NCI-H748 treated with DMSO at 0.1 percent for 48 hours (cell line): Measurements from ENCODE around the gene PALLD.
A peak's percentile ranks its signal among the peaks of the same experiment; 100 is the strongest.
"Not testable (repeated sequence)": the region's sequence is repeated elsewhere in the genome, so short reads cannot be mapped to it uniquely, and the experiment has no call there.

Experiments
- DNase-seq: peaks from one replicate; lab custom pipeline; 2025; lab: John Stamatoyannopoulos, UW

PALLD gene

GRCh38 chr4:168710353-168710946 lies 213.6 kb downstream of the PALLD start:
- no peak for DNase-seq

GRCh38 chr4:168711197-168712140 lies 214.6 kb downstream of the PALLD start:
- DNase-seq: no peak

DNA sequence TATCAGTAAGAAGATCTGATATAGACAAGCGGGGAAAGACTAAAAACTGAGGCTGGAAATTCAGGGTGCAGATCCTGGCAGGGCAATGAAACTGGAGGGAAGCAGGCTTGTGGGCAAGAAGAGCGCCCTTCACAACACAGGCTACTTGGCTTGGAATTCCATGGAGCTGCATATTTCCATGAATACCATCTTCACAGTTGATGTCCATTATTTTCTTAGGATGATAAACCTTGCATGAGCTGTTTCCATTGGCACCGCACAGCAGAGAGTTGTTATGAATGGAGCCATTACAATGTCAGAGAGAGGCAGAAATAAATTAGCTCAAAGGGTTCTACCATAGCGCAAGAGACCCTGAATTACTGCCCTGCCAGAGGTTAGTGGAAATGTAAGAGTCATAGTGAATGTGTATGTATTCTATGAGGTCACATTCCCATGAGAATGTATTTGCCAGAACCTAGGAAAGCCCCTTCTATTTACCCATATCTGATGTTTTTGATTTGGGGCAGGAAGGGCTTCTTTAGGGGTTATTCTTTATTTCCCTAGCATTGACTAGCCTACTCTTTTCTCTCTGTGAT lies 215.6 kb downstream of the PALLD start:
- no peak for DNase-seq

- DNase-seq: peak; percentile 68
Measured at GRCh38 chr4:168713253-168713652, 216.4 kb downstream of the PALLD start.

GRCh38 chr4:168715896-168716295 lies 219.0 kb downstream of the PALLD start:
- DNase-seq: no peak

GRCh38 chr4:168716406-168717129 lies 219.7 kb downstream of the PALLD start:
- no peak for DNase-seq

DNA sequence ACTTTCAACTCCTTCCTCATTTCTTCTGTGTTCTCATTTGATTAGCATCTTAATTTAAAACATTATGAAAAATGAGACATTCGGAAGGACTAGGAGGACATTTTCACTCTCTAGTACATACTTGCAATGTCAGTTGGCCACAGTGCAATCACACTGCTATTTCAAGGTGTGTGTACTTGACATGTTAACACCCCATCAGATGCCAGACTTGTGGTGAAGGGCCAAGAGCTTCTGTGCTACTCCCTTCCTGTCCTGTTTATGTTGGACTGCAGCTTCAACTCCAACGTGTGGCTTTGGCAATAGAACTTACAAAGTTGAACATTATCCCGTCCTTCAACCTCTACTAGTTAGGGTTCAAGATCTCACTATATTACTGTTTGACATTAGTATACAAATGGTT lies 221.0 kb downstream of the PALLD start:
- no peak for DNase-seq

- DNase-seq: no peak
Measured at GRCh38 chr4:168719725-168720124, 222.9 kb downstream of the PALLD start.

GRCh38 chr4:168720396-168720900 lies 223.6 kb downstream of the PALLD start:
- DNase-seq: no peak

- no peak for DNase-seq
Measured at GRCh38 chr4:168722391-168722790, 225.5 kb downstream of the PALLD start.

GRCh38 chr4:168723020-168723419 lies 226.2 kb downstream of the PALLD start:
- no peak for DNase-seq

DNA sequence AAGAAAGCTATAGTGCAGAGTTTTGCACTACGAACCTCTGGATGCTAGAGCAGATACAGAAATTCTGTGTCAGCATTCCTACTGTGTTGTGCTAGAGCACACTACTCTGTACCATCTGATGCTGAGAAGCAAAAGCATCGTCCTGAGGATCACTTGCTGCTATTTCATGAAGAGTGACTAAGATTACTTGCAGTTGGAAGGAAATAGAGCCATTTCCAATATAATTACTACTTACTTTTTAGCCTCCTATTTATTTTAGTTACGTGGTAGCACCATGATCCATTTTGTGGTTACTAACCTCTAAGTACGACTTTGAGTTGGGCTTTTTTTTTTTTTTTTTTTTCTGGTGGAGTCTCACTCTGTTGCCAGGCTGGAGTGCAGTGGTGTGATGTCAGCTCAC lies 226.7 kb downstream of the PALLD start:
- DNase-seq: no peak

GRCh38 chr4:168724243-168724642 lies 227.4 kb downstream of the PALLD start:
- DNase-seq: no peak

DNA sequence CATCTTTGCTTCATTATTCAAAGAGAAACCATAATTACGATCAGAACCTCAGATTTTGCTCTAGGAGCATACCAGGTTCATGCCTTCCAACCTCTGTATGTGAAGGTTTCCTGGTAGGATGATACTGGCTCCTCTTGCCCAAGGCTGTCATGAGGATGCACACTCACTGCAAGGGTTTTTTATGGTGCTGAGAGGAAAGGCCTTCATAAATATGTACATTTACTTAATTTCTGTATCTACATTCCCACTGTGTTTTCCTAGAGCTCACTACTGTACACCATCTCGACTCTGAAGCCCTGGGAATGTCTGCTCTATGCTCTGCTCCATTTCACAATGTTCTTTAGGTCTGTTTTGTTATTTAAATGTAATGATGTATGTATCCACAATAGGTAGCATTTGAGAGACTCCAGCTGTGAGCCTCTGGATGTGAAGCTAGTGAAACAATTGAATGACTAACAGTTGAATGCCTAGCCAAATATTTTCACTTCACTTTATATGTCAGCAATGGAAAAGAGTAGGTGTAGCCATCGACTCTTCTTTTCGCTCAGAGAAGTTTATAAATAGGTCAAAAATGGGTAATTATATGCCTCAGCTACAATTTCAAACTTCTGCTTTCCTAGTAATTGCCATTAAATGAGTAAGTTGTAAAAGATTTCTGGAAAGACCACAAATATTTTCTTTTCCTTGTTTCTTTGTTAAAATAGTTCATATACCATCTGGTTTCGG lies 228.0 kb downstream of the PALLD start:
- no peak for DNase-seq

GRCh38 chr4:168725930-168726329 lies 229.1 kb downstream of the PALLD start:
- DNase-seq: no peak

DNA sequence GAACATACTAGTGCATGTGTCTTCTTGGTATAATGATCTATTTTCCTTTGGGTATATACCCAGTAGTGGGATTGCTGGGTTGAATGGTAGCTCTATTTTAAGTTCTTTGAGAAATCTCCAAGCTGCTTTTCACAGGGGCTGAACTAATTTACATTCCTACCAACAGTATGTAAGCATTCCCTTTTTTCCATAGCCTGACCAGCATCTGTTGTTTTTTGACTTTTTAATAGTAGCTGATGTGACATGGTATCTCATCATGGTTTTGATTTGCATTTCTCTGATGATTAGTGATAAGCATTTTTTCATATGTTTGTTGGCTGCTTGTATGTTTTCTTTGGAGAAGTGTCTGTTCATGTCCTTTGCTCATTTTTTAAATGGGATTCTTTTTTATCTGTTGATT lies 230.3 kb downstream of the PALLD start:
- DNase-seq: not testable (repeated sequence)

DNA sequence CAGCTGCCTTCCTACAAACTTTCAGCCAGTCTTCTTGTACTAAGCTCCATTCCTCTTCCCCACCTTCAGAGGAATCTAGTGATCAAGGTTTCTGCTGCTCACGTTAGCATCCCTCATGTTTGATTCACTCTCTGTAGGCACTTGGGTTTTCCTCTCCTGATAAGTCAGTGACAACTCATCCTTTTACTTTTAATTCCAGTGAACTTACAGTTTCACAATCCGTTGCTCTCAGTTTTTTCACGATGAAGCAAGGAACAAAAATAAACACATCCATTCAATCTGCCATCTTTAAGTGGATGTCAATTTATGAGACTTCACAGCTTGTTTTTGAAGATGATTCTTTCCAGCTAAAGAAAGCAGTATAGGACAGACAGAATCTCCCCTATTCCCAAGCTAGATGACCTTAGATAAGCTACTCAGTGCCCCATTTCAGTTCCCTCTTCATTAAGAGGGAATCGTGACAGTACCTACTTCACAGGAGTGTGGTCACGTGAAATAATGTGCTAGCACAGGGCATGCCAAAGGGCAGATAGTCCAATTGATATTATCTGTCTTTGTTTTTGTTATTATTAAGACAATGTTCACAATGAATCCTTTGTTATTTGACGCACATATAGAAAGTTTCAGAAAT lies 234.3 kb downstream of the PALLD start:
- no peak for DNase-seq

- DNase-seq: no peak
Measured at GRCh38 chr4:168731706-168732414, 235.0 kb downstream of the PALLD start.

GRCh38 chr4:168732714-168733113 lies 235.9 kb downstream of the PALLD start:
- DNase-seq: no peak
